Prostate gland (tissue), 2 donors: ENCODE results near the gene IL25.

Source experiments
- POLR2A ChIP-seq: fragments of 450-650 bp; IDR thresholded peaks from one replicate; pipeline ENCODE4 v1.6.1; 2016; ENCODE audit warnings: antibody characterized with exemption, mild to moderate bottlenecking
- TF ChIP-seq, protein P1 (sequence below), 4 experiments: fragments of 200-600 bp in 2 of 4; fragments of 450-650 bp in 2 of 4; sonication (generic) in 2 of 4; IDR thresholded peaks; 1 replicate in 3 of 4; 2 replicates in 1 of 4; pipeline ENCODE4 v1.5.1; 2016 to 2019; ENCODE audit warnings: antibody characterized with exemption in 4 of 4, mild to moderate bottlenecking in 2 of 4, moderate library complexity in 2 of 4

DNA sequence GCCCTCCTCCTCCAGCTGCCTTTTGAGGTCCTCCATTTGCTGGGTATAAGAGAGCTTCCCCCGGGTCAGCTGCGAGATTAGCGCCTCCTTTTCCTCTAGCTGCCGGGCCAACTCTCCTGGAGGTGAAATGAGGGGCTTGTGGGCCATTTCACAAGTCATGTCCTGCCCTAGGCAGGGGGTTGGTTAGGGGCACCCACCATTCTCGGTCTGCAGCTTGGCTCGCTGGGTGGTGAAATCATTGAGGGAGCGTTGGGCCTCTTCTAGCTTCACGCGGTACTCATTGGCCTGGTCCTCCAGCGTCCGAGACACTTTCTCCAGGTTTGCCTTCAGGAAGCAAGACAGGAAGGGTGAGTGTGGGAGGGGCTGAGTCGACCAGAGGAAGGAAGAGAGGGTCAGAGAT lies 16.8 kb downstream of the IL25 start:
- TF ChIP-seq, protein P1, sequence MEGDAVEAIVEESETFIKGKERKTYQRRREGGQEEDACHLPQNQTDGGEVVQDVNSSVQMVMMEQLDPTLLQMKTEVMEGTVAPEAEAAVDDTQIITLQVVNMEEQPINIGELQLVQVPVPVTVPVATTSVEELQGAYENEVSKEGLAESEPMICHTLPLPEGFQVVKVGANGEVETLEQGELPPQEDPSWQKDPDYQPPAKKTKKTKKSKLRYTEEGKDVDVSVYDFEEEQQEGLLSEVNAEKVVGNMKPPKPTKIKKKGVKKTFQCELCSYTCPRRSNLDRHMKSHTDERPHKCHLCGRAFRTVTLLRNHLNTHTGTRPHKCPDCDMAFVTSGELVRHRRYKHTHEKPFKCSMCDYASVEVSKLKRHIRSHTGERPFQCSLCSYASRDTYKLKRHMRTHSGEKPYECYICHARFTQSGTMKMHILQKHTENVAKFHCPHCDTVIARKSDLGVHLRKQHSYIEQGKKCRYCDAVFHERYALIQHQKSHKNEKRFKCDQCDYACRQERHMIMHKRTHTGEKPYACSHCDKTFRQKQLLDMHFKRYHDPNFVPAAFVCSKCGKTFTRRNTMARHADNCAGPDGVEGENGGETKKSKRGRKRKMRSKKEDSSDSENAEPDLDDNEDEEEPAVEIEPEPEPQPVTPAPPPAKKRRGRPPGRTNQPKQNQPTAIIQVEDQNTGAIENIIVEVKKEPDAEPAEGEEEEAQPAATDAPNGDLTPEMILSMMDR (IDR thresholded peaks at IDR 0.05): no peak
- TF ChIP-seq POLR2A: no peak
